Retinal pigment epithelial cell (primary cell): ENCODE results near the gene SCYL2.
"Not testable (repeated sequence)": the region's sequence is repeated elsewhere in the genome, so short reads cannot be mapped to it uniquely, and the experiment has no call there.

ENCODE experiments used
- DNase-seq: peaks from one replicate; pipeline ENCODE4 v3.0.0-alpha.2; 2010; ENCODE audit warnings: low read depth
- H3K4me3 ChIP-seq: 2 replicates; pipeline ENCODE4 v1.5.1; 2011; ENCODE audit warnings: mild to moderate bottlenecking, low read length, control low read depth, moderate library complexity
- CTCF ChIP-seq: conservative IDR thresholded peaks from 2 replicates; pipeline ENCODE4 v1.5.1; 2011; ENCODE audit warnings: low read depth, low read length, control low read depth, inconsistent platforms

Gene SCYL2

GRCh38 chr12:100331871-100332270 is 64.9 kb downstream of the SCYL2 start:
- no peak for DNase-seq
- TF ChIP-seq CTCF = no peak
- no peak overlapping the region for H3K4me3 ChIP-seq

GRCh38 chr12:100332852-100333251 is 65.9 kb downstream of the SCYL2 start:
- H3K4me3 ChIP-seq = no peak overlapping the region
- TF ChIP-seq CTCF = no peak
- no peak for DNase-seq

GRCh38 chr12:100337299-100337698 is 70.3 kb downstream of the SCYL2 start:
- TF ChIP-seq CTCF = no peak
- no peak for DNase-seq
- H3K4me3 ChIP-seq = no peak overlapping the region

GRCh38 chr12:100337727-100338126 is 70.8 kb downstream of the SCYL2 start:
- TF ChIP-seq CTCF = no peak
- no peak overlapping the region for H3K4me3 ChIP-seq
- no peak for DNase-seq

GRCh38 chr12:100339071-100339470 is 72.1 kb downstream of the SCYL2 start:
- no peak for DNase-seq
- no peak for TF ChIP-seq CTCF
- no peak overlapping the region for H3K4me3 ChIP-seq

- H3K4me3 ChIP-seq, DNase-seq: not testable (repeated sequence)
Observed at GRCh38 chr12:100342897-100343296, 75.9 kb downstream of the SCYL2 start.

GRCh38 chr12:100344351-100344750 is 77.4 kb downstream of the SCYL2 start:
- DNase-seq, H3K4me3 ChIP-seq: not testable (repeated sequence)

- H3K4me3 ChIP-seq = no peak overlapping the region
- DNase-seq = no peak
- TF ChIP-seq CTCF = no peak
Observed at GRCh38 chr12:100345020-100345767, 78.2 kb downstream of the SCYL2 start.
